K562 (cell line): Measurements from ENCODE around the gene SETD3. TPM values are rescaled to one million over a fixed set of nuclear protein-coding genes. Genes with fewer than 3 reads are reported as not detected.

ENCODE experiments used
- CSDE1 ChIP-seq, 2 experiments: fragments of 450-650 bp; IDR thresholded peaks; 2 replicates each; pipeline ENCODE4 v1.6.1; 2016; ENCODE audit warnings: mild to moderate bottlenecking in 1 of 2
- ESRRA ChIP-seq: fragments of 450-650 bp; IDR thresholded peaks from 2 replicates; pipeline ENCODE4 v1.6.1; 2014; ENCODE audit warnings: low read depth, mild to moderate bottlenecking, moderate library complexity, borderline replicate concordance
- ZNF699 ChIP-seq: fragments of 250-450 bp; sonication (Bioruptor Pico); IDR thresholded peaks from 2 replicates; pipeline ENCODE4 v1.8.0; 2021; ENCODE audit warnings: mild to moderate bottlenecking, moderate library complexity; ENCODE audit not compliant: insufficient replicate concordance
- polyA plus RNA-seq, 8 experiments: library from polyadenylated mRNA; depleted of rRNA in 4 of 8; stranded (reverse) in 5 of 8; unstranded in 3 of 8; fragments of >200 nt; fragmentation: Nextera tagmentation in 2 of 8; fragmentation: Illumina TruSeq in 1 of 8; extraction: Ambion mirVana in 2 of 8; extraction: Trizol in 1 of 8; gene quantifications; 2 replicates each; pipeline versions ENCODE4 v1.2.1 to v1.2.3, GENCODE V29; 2011 to 2014; ENCODE audit warnings: inconsistent platforms in 1 of 8, missing spikeins in 1 of 8
- total RNA-seq, 7 experiments: library from RNA; depleted of rRNA in 6 of 7; stranded (reverse); fragments of >200 nt in 6 of 7; fragmentation: Illumina TruSeq in 2 of 7; extraction: Trizol in 2 of 7; gene quantifications; 2 replicates each; pipeline versions ENCODE4 v1.2.1 to v1.2.3, GENCODE V29; 2011 to 2021; ENCODE audit warnings: low replicate concordance in 1 of 7
- TF ChIP-seq, protein P1 (sequence below): fragments of 200-600 bp; sonication (generic); IDR thresholded peaks from one replicate; pipeline ENCODE4 v1.6.1; 2012; ENCODE audit warnings: mild to moderate bottlenecking, low read depth, low read length, inconsistent platforms
- TF ChIP-seq, protein P2 (sequence below), 2 experiments: IDR thresholded peaks in 1 of 2; conservative IDR thresholded peaks in 1 of 2; 2 replicates each; pipeline ENCODE4 v1.6.1; 2016; ENCODE audit warnings: low read depth in 2 of 2, mild to moderate bottlenecking in 1 of 2, missing compliant biosample characterization in 1 of 2, missing genetic modification characterization in 1 of 2, moderate library complexity in 1 of 2

Gene SETD3
- total and polyA plus RNA-seq, 9 of the 15 experiments (the other 6 are each of a cell fraction or from before 2014, with no cell fraction given) = 8.5 to 35.9 (median 26.5) TPM

- TF ChIP-seq, protein P1, sequence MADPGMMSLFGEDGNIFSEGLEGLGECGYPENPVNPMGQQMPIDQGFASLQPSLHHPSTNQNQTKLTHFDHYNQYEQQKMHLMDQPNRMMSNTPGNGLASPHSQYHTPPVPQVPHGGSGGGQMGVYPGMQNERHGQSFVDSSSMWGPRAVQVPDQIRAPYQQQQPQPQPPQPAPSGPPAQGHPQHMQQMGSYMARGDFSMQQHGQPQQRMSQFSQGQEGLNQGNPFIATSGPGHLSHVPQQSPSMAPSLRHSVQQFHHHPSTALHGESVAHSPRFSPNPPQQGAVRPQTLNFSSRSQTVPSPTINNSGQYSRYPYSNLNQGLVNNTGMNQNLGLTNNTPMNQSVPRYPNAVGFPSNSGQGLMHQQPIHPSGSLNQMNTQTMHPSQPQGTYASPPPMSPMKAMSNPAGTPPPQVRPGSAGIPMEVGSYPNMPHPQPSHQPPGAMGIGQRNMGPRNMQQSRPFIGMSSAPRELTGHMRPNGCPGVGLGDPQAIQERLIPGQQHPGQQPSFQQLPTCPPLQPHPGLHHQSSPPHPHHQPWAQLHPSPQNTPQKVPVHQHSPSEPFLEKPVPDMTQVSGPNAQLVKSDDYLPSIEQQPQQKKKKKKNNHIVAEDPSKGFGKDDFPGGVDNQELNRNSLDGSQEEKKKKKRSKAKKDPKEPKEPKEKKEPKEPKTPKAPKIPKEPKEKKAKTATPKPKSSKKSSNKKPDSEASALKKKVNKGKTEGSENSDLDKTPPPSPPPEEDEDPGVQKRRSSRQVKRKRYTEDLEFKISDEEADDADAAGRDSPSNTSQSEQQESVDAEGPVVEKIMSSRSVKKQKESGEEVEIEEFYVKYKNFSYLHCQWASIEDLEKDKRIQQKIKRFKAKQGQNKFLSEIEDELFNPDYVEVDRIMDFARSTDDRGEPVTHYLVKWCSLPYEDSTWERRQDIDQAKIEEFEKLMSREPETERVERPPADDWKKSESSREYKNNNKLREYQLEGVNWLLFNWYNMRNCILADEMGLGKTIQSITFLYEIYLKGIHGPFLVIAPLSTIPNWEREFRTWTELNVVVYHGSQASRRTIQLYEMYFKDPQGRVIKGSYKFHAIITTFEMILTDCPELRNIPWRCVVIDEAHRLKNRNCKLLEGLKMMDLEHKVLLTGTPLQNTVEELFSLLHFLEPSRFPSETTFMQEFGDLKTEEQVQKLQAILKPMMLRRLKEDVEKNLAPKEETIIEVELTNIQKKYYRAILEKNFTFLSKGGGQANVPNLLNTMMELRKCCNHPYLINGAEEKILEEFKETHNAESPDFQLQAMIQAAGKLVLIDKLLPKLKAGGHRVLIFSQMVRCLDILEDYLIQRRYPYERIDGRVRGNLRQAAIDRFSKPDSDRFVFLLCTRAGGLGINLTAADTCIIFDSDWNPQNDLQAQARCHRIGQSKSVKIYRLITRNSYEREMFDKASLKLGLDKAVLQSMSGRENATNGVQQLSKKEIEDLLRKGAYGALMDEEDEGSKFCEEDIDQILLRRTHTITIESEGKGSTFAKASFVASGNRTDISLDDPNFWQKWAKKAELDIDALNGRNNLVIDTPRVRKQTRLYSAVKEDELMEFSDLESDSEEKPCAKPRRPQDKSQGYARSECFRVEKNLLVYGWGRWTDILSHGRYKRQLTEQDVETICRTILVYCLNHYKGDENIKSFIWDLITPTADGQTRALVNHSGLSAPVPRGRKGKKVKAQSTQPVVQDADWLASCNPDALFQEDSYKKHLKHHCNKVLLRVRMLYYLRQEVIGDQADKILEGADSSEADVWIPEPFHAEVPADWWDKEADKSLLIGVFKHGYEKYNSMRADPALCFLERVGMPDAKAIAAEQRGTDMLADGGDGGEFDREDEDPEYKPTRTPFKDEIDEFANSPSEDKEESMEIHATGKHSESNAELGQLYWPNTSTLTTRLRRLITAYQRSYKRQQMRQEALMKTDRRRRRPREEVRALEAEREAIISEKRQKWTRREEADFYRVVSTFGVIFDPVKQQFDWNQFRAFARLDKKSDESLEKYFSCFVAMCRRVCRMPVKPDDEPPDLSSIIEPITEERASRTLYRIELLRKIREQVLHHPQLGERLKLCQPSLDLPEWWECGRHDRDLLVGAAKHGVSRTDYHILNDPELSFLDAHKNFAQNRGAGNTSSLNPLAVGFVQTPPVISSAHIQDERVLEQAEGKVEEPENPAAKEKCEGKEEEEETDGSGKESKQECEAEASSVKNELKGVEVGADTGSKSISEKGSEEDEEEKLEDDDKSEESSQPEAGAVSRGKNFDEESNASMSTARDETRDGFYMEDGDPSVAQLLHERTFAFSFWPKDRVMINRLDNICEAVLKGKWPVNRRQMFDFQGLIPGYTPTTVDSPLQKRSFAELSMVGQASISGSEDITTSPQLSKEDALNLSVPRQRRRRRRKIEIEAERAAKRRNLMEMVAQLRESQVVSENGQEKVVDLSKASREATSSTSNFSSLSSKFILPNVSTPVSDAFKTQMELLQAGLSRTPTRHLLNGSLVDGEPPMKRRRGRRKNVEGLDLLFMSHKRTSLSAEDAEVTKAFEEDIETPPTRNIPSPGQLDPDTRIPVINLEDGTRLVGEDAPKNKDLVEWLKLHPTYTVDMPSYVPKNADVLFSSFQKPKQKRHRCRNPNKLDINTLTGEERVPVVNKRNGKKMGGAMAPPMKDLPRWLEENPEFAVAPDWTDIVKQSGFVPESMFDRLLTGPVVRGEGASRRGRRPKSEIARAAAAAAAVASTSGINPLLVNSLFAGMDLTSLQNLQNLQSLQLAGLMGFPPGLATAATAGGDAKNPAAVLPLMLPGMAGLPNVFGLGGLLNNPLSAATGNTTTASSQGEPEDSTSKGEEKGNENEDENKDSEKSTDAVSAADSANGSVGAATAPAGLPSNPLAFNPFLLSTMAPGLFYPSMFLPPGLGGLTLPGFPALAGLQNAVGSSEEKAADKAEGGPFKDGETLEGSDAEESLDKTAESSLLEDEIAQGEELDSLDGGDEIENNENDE = no peak
- TF ChIP-seq, protein P2, sequence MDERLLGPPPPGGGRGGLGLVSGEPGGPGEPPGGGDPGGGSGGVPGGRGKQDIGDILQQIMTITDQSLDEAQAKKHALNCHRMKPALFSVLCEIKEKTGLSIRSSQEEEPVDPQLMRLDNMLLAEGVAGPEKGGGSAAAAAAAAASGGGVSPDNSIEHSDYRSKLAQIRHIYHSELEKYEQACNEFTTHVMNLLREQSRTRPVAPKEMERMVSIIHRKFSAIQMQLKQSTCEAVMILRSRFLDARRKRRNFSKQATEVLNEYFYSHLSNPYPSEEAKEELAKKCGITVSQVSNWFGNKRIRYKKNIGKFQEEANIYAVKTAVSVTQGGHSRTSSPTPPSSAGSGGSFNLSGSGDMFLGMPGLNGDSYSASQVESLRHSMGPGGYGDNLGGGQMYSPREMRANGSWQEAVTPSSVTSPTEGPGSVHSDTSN (CRISPR knock-in tag; IDR thresholded peaks at IDR 0.05; ENCODE audit: low read depth) = no peak
- TF ChIP-seq, protein P2 (tag; conservative IDR thresholded peaks at IDR 0.05; ENCODE audit: low read depth) = peak; percentile 48; the same call in 1 of the 2 replicates
- TF ChIP-seq CSDE1 (IDR thresholded peaks at IDR 0.05) (peak in 1 of 2 experiments; percentile 57; a peak in 2 of 4 replicates), ZNF699 (no peak), ESRRA (no peak)
These were observed 472 bp upstream of the SETD3 start, which contains the start of gene CCNK (continued) for GRCh38 chr14:99480917-99481744.
